ENCODE data around the gene MPC1. TPM values are rescaled to one million over a fixed set of nuclear protein-coding genes. Genes with fewer than 3 reads are reported as not detected.
"Not testable (repeated sequence)": the region's sequence is repeated elsewhere in the genome, so short reads cannot be mapped to it uniquely, and the experiment has no call there.

MPC1 gene
- total RNA-seq, 4 donors from 2014 or later: 31.9 to 54.0 (median 42.5) TPM

DNA sequence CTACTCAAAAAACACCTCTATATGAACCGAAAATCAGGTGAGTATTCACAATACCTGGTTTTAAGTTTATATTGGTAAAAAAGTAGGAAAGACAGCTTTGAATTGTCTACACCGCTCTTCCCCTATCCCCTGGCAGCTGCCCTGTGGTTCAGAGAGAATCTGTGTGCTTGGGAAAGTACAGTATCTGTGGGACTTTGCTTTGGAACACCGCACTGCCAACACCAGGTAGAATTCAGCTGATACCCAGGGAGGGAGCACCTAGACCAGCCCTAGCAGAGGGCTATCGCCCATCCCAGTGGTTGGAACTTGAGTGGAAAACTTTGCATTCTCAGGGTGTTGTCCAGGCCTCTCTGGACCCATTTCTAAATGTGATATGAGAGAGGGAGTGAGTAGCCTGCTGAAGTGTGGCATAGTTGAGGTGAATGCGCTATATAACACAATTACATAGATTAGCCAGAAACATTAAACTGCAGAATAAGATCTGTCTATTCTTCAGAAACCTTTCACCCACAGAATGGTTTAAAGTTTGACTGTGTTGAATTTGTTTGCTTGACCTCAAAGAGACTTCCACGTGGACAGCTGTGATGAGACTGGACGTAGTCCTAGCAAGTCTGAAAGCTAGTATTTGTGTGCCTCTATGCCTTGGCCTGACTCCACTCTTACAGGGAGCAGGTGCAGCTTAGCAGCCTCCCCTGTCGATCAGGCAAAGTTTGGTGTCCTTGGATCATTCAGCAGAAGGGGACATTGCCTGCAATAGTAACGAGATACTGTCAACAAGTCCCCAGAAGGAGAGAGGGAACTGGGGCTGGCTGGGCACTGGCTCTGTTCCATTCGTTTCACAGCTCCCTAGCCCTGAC lies 11.5 kb upstream of the MPC1 start:
- peaks cover 27% of the 10 kb centered on the region for H3K27me3 ChIP-seq
- no peak for DNase-seq (ENCODE audit: low spot score in 2 of 2)
- H3K4me1 ChIP-seq: no peaks in the 10 kb centered on the region
- no peak overlapping the region for H3K4me3 ChIP-seq
- no peak for TF ChIP-seq EP300 (IDR thresholded peaks at IDR 0.05)
- no peak for TF ChIP-seq POLR2AphosphoS5 (IDR thresholded peaks at IDR 0.05)
- no peak for TF ChIP-seq CTCF (IDR thresholded peaks at IDR 0.05)
- TF ChIP-seq POLR2A (IDR thresholded peaks at IDR 0.05): no peak
- H3K27ac ChIP-seq: no peak overlapping the region
- H3K9me3 ChIP-seq: no peaks in the 10 kb centered on the region
- no peaks in the 10 kb centered on the region for H3K36me3 ChIP-seq
- 78% methylated on average over 10 of the region's 10 CpGs for WGBS

DNA sequence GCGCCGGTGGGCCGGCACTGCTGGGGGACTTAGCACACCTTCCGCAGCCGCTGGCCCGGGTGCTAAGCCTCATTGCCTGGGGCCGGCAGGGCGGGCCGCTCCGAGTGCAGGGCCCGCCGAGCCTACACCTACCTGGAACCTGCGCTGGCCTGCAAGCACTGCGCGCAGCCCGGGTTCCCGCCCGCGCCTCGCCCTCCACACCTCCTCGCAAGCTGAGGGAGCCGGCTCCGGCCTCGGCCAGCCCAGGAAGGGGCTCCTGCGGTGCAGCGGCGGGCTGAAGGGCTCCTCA lies 10.7 kb upstream of the MPC1 start:
- Histone ChIP-seq H3K4me3 (no peak overlapping the region), H3K9me3 (no peaks in the 10 kb centered on the region), H3K27me3 (peaks cover 27% of the 10 kb centered on the region), H3K27ac (no peak overlapping the region), H3K36me3 (no peaks in the 10 kb centered on the region), H3K4me1 (no peaks in the 10 kb centered on the region)
- TF ChIP-seq POLR2AphosphoS5 (IDR thresholded peaks at IDR 0.05) (no peak), POLR2A (IDR thresholded peaks at IDR 0.05) (no peak), CTCF (IDR thresholded peaks at IDR 0.05) (no peak), EP300 (IDR thresholded peaks at IDR 0.05) (no peak)
- DNase-seq (ENCODE audit: low spot score in 2 of 2): no peak
- WGBS: 98% methylated on average over 6 of the region's 27 CpGs

DNA sequence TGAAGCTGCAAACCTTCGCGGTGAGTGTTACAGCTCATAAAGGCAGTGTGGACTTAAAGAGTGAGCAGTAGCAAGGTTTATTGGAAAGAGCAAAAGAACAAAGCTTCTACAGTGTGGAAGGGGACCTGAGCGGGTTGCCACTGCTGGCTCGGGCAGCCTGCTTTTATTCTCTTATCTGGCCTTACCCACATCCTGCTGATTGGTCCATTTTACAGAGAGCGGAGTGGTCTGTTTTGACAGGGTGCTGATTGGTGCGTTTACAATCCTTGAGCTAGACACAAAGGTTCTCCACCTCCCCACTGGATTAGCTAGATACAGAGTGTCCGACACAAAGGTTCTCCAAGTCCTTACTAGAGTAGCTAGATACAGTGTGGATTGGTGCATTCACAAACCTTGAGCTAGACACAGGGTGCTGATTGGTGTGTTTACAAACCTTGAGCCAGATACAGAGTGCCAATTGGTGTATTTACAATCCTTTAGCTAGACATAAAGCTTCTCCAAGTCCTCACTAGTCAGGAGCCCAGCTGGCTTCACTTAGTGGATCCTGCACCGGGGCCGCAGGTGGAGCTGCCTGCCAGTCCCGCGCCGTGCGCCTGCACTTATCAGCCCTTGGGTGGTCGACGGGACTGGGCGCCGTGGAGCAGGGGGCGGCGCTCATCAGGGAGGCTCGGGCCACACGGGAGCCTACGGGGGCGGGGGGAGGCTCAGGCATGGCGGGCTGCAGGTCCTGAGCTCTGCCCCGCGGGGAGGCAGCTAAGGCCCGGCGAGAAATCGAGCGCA lies 10.2 kb upstream of the MPC1 start:
- DNase-seq (ENCODE audit: low spot score in 2 of 2); H3K4me1 ChIP-seq; H3K9me3 ChIP-seq; H3K4me3 ChIP-seq; H3K36me3 ChIP-seq; H3K27ac ChIP-seq: not testable (repeated sequence)
- peaks cover 27% of the 10 kb centered on the region for H3K27me3 ChIP-seq
- WGBS: 77% methylated on average over 11 of the region's 30 CpGs

GRCh38 chr6:166389119-166389518 lies 6.4 kb upstream of the MPC1 start:
- Histone ChIP-seq H3K36me3 (no peaks in the 10 kb centered on the region), H3K27me3 (peaks cover 3% of the 10 kb centered on the region), H3K9me3 (no peaks in the 10 kb centered on the region), H3K4me1 (peaks cover 2% of the 10 kb centered on the region), H3K27ac (no peak overlapping the region), H3K4me3 (no peak overlapping the region)
- no peak for DNase-seq (ENCODE audit: low spot score in 2 of 2)
- no peak for TF ChIP-seq EP300 (IDR thresholded peaks at IDR 0.05)
- no peak for TF ChIP-seq CTCF (IDR thresholded peaks at IDR 0.05)
- TF ChIP-seq POLR2AphosphoS5 (IDR thresholded peaks at IDR 0.05): no peak
- TF ChIP-seq POLR2A (IDR thresholded peaks at IDR 0.05): no peak
- 71% methylated on average over 3 of the region's 3 CpGs for WGBS

GRCh38 chr6:166388290-166389004 lies 5.7 kb upstream of the MPC1 start:
- Histone ChIP-seq H3K27ac (no peak overlapping the region), H3K36me3 (no peaks in the 10 kb centered on the region), H3K4me3 (no peak overlapping the region), H3K4me1 (peaks cover 5% of the 10 kb centered on the region), H3K27me3 (peaks cover 1% of the 10 kb centered on the region), H3K9me3 (no peaks in the 10 kb centered on the region)
- no peak for DNase-seq (ENCODE audit: low spot score in 2 of 2)
- TF ChIP-seq POLR2AphosphoS5 (IDR thresholded peaks at IDR 0.05) (no peak), CTCF (IDR thresholded peaks at IDR 0.05) (no peak), EP300 (IDR thresholded peaks at IDR 0.05) (no peak), POLR2A (IDR thresholded peaks at IDR 0.05) (no peak)
- WGBS: 88% methylated on average over 13 of the region's 13 CpGs
